NCI-H1694 (cell line): Measurements from ENCODE around the gene ZNF346.

Experiments
- DNase-seq: peaks from one replicate; lab custom pipeline; 2025; lab: John Stamatoyannopoulos, UW

Gene ZNF346

DNA sequence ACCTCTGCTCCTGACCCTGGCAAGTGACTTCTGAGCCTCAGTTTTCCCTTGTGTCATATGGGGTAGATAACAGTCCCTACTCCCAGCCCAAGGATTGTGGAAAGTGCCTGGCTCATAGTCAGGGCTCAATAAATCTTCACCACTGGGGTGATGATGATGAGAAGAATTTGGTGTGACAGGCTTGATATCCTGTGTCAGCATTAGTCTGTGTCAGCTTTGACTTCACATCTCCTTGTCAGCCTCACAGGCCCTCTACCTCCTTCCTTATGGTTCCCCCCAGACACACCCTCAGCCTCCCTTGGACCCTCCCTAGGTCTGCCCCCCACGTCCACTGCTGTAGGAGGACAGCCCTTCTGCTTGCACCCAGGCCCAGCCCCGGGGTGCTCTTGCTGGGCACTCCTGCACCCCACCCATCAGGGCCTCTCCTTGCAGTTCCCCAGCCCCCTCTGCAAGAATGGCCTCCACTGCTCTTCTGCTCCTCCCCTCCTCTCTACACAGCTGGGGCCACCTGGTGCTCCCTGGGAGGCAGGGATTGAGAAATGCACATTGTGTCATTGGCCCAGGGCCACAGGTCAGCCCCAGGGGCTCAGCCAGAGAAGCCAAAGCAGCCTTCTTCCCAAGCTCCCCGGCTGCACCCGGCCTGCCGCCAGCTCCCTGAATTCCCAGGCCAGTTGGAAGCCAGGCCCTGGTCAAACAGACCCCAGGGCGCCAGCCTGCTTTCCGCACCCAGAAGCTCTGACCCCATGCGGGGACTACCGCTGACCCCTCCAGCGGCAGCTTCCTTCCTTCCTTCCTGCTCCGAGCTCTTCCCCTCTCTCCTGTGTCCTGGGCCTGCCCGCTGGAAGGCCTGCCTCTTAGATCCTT is 72.0 kb downstream of the ZNF346 start:
- no peak for DNase-seq

DNA sequence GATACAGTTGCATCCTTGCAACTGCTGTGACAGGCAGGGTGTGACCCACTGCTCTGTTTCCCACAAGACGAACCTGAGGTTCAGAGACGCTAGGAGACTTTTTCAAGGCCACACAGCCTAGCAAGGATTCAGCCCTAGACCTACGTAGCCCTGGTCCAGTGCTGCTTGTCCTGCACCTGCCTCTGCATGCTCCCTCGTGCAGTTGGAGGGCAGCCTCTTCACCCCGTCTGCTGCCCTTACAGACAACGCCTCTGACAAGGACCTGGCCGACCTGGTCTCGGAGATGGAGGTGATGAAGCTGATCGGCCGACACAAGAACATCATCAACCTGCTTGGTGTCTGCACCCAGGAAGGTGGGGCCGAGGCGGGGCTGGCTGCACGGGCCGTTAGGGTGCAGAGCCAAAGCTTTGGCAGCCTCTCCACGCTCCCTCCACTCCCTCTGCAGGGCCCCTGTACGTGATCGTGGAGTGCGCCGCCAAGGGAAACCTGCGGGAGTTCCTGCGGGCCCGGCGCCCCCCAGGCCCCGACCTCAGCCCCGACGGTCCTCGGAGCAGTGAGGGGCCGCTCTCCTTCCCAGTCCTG is 72.7 kb downstream of the ZNF346 start:
- no peak for DNase-seq

DNA sequence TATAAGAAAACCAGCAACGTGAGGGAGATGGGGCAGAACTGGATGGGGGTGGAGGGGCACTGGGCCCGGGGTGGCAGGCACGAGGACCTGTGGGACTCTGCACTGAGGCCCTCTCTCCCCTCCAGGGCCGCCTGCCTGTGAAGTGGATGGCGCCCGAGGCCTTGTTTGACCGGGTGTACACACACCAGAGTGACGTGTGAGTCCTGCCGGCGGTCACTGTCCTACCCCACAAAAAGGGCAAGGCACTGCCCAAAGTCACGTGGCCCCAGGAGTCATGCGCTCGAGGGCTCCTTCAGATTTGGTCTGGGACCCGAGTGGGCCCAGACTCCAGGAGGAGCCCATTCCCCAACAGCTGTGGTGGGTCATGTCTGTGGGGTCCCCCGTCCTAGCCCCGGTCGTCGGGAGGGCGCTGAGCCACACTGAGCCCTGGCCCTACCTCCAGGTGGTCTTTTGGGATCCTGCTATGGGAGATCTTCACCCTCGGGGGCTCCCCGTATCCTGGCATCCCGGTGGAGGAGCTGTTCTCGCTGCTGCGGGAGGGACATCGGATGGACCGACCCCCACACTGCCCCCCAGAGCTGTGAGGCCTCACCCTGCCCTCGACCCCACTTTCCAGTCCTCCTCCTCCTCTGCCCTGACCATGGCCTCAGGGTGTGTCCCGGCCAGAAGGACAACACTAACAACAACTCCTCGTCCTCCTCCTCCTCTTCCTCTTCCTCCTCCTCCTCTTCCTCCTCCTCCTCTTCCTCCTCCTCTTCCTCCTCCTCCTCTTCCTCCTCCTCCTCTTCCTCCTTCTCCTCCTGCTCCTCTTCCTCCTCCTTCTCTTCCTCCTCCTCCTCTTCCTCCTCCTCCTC is 73.9 kb downstream of the ZNF346 start:
- no peak for DNase-seq

GRCh38 chr5:177097016-177097985 is 74.8 kb downstream of the ZNF346 start:
- no peak for DNase-seq

- DNase-seq = no peak
Observed at GRCh38 chr5:177098120-177098469, 75.6 kb downstream of the ZNF346 start.

DNA sequence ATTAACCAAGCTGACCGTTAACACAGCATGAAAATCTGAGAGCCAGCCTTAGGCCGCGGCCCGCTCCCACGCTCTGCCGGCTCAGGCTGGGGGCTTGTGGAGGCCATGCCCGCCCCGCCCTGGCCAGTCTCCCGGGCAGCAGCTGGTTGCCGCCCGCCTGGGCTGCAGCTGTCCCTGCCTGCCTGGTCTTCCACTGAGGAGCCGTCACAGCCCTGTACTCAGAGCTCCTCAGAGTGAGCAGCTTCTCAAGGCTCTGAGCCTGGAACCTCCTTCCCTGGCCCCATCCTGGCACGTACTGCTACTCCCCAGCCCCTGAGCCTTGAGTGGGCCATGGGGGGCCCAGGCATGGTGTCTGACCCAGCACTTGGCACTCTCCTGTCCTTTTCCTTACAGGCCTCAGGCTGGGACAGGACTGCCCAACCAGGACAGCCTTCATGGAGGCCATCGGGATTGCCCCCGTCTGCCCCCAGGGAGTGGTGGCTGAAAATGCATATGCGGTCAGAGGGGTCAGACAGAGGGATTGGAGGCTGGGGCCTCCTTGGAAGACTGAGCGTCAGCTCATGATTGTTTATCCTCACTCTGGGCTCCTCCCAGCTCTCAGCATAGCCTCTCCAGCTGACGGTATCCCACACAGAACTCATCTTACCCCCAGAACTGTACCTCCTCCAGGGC is 76.1 kb downstream of the ZNF346 start:
- no peak for DNase-seq

- DNase-seq = no peak
Observed at GRCh38 chr5:177099422-177100093, 77.1 kb downstream of the ZNF346 start.

GRCh38 chr5:177100714-177101121 is 78.2 kb downstream of the ZNF346 start:
- no peak for DNase-seq

- peak; percentile 33 for DNase-seq
Observed at GRCh38 chr5:177103523-177104253, 81.2 kb downstream of the ZNF346 start.

- DNase-seq = no peak
Observed at GRCh38 chr5:177105691-177106476, 83.4 kb downstream of the ZNF346 start.

DNA sequence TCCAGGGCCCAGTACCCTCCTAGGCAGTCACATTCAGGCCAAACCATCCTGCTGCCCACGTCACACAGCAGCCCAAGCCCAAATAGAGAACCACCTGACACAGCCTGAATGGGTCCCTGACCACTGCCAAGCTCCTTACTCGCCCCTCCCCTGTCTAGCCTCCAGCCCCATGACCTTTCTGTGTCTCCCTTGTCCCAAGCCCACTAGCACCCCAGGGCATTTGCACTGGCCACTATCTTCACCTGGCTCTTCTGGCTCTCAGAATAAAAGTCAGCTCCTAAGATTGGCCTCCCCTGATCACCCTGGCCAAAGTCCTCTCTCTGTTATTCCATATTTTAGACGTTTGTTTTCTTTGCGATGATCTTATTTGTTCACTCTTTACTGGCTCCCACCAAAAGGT is 84.7 kb downstream of the ZNF346 start:
- DNase-seq = no peak

DNA sequence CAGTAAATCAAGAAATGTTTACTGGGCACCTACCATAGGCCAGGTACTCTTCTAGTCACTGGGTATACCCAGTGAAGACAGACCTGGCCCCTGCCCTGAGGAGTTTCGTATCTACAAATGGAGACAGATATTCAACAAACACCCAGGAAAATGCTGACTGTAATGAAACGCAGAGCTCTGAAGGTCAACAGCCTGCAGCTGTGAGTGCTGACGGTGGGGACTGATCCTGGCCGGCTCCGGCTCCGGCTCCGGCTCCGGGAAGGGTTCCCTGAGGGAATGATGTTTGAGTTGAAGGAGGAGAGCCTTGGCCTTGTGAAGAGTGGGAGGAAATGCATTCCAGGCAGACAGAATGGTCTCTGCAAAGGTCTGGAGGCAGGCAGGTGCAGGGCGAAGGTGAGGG is 87.3 kb downstream of the ZNF346 start:
- no peak for DNase-seq

DNA sequence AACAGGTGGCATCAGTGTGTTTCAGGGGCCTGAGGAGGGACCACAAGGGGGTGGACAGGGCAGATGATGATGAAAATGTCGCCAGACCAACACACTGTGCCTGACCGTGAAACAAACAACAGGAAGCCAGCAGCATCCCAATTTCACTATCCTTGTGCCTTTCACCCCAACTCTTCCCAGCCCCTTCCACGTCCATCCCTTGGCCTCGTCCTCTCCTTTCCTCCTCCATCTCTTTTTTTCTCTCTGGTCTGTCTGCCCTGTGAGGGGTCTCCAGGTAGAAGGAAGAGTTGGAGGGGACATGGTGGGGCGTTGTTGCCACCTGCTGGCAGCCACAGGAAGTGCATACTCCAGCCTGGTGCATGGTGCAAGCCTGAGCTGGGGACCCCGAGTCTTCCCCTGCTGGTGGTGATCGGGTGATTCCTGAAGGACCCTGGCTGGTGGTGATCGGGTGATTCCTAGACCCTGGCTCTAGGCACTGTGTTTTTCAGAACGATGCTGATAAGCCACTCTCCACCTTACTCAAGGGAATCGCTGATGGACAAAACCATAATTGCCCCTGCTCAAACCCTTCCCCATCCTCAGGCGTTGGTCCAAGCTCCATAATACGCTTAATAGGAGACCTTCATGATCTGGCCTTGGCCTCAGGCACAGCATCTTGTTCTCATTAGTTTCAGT is 89.4 kb downstream of the ZNF346 start:
- DNase-seq = peak; percentile 38

- no peak for DNase-seq
Observed at GRCh38 chr5:177112589-177113220, 90.2 kb downstream of the ZNF346 start.

- DNase-seq = peak; percentile 67
Observed at GRCh38 chr5:177113566-177114424, 91.3 kb downstream of the ZNF346 start.

DNA sequence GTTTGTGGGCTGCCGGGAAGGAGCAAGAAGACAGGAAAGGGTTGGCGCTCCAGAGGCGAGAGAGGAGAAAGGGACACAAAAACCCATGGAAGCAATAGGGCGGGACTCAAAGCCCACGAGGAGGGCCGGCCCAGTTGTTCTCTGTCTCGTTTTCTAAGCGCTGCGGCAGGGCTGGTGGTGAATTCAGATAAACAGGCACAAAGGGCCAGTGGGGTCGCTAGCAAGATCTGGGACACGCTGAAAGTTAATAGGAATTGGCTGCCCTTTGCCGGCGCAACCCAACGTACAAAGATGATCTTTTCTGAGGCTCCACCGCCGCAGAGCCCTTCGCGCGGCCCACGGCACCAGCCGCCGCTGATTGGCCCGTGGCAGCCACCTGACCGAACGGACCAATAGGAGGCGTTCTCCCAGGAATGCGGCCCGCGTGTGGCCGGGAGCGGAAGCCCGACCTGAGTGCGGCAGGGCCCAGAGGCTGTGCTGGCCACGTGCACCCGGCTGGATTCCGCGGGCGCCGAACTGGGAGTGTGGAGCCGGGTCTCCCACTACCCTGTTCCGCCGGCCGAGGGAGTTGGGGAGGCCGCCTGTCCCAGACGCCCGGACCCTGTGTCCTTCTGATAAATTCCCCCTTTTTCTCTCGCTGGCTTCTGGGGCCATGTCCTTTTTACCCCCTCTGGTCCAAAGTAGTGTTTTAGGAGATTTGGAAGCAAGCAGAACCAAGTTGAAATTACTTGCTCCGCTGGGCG is 94.3 kb downstream of the ZNF346 start:
- no peak for DNase-seq
